GM19467 (cell line): Measurements from ENCODE around the gene VWA8.
"Not testable (repeated sequence)": the region's sequence is repeated elsewhere in the genome, so short reads cannot be mapped to it uniquely, and the experiment has no call there.

Experiments
- ATAC-seq: cut with Tn5 transposase; IDR thresholded peaks from one replicate; pipeline ENCODE4 v1.9.1; 2021; ENCODE audit warnings: mild to moderate bottlenecking, moderate library complexity; ENCODE audit not compliant: unreplicated experiment

VWA8 gene

GRCh38 chr13:41859565-41859964, 101.3 kb downstream of the VWA8 start:
- ATAC-seq, result no peak

GRCh38 chr13:41858780-41859179, 102.1 kb downstream of the VWA8 start:
- ATAC-seq, result no peak

DNA sequence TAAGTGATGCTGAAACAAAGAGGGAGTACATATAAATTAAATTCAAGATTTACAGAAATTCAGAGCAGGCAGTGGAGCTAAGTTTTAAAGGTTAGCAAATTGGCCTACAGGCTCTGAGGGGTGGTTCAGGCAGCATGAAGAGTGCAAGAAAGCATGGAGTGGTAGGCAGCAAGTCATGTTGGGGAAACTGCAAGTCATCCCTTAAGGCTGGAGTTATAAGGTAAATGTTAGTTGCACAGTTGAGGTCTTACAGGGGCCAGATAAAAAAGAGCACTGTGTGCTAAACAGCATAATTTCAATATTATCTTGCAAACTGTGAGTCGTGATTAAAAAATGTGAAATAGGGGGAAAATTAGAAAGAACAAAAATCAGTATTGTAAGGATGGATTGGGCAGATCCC, 106.2 kb downstream of the VWA8 start:
- ATAC-seq, result no peak

GRCh38 chr13:41851351-41851750, 109.6 kb downstream of the VWA8 start:
- ATAC-seq, result no peak

- no peak for ATAC-seq
Observed at GRCh38 chr13:41848435-41849255, 112.3 kb downstream of the VWA8 start.

DNA sequence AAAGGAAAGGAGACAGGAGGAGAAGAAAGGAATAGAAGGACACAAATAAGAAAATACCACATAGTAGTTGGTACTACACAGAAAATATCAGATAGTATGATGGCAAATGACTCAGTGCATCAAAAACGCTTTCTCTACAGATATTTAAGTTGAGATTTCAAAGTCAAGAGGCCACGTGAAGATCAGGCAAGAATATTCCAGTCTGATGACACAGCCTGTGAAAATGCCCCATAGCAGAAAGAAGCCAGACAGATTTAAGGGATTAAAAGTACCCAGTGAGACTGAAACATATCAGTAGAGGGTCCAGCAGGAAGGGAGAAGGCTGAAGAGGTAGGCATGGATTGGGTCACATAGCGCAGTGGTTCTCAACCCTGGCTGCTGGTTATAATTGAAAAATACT, 113.7 kb downstream of the VWA8 start:
- no peak for ATAC-seq

- ATAC-seq, result no peak
Observed at GRCh38 chr13:41842036-41842620, 118.8 kb downstream of the VWA8 start.

DNA sequence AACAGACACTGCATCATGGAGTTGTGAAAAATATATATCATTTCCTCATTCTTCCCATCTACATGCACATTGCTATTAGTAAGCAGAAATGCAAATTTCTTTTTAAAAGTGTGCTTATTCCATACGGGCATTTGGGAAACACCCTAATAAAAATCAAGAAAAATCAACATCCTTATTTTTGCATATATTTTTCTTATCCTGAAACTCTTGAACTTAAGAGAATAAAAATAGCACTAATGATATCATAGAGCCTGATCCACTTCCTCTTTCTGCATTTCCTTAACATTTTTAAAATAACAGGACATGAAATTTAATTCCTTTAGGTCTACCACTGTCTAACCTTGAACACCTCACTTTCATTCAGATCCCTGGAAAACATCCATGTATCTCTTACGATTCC, 123.3 kb downstream of the VWA8 start:
- no peak for ATAC-seq

GRCh38 chr13:41835871-41836270, 125.0 kb downstream of the VWA8 start:
- ATAC-seq, result no peak

DNA sequence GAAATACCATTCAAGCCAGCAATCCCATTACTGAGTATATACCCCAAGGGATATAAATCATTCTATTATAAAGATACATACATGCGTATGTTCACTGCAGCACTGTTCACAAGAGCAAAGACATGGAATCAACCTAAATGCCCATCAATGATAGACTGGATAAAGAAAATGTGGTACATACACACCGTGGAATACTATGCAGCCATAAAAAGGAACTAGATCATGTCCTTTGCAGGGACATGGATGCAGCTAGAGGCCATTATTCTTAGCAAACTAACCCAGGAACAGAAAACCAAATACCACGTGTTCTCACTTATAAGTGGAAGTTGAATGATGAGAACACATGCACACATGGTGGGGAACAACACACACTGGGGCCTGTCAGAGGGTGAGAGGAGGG, 126.2 kb downstream of the VWA8 start:
- not testable (repeated sequence) for ATAC-seq

GRCh38 chr13:41833831-41834230, 127.1 kb downstream of the VWA8 start:
- ATAC-seq, result no peak

GRCh38 chr13:41833201-41833600, 127.7 kb downstream of the VWA8 start:
- ATAC-seq, result no peak

GRCh38 chr13:41827507-41828213, 133.2 kb downstream of the VWA8 start:
- ATAC-seq, result no peak

DNA sequence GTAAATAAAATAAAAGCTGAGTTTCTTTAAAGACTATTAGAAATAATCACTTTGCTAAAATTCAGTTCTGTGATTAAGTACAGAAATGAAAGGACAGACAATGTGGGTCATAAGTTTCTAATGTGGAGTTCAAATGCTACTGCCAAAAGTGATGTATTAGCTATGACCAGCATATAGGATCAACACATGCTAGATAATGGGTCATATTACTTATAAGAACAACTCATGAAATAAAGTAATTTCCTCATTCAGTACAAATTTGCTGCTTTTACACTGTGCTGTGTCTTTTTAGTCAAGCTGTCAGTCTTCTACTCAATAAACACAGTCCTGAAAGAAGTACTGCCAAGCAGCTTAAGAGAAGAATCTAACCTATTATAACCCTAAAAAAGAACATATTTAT, 135.2 kb downstream of the VWA8 start:
- ATAC-seq, result no peak

GRCh38 chr13:41823476-41823875, 137.4 kb downstream of the VWA8 start:
- no peak for ATAC-seq

DNA sequence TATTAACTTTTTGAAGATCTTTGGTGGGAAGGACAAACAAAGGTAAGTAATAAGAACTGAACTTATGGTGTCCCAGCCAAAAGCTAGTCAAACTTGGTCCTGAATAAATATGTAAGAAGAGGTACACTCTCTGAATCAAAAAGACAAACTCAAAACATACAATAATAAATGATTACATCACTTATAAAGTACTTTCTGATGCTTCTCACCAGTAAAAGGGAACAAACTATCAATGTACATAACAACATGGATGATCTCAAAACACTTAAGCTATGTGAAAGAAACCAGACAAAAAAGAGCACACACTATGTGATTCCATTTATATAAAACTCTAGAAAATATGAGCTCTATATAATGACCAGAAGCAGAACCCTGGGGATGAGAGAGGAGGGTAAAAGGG, 138.3 kb downstream of the VWA8 start:
- no peak for ATAC-seq

GRCh38 chr13:41821238-41821594, 139.7 kb downstream of the VWA8 start:
- ATAC-seq, result no peak

DNA sequence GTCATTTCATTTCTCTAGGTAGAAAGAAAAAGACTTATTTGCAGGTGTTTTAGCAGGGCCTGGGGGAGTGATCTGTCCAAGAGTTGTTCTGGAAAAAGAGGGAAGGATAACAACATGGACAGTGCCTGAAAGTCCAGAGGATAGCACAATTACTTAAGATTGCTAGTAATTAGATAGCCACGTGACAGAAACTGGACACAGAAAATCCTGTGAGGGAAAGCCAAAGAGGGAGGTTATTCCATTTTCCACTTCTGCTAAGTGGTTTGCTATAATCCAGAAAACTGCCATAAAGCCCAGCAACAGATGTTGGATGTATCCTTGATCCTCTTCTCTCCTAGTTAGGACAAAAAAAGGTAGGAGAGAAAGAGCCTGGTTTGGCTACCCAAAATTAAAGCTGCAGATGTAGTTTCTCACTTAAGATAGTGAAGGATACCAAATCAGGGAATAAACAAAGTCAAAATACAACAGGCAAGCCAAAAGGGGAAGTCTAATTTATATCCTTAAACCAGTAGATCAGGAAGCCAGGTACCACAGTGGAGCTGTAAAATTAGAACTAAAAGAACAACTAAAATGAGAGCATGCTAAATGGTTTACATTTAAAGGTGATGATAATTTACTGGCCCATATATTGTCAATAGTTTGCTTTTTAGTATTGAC, 140.2 kb downstream of the VWA8 start:
- no peak for ATAC-seq

DNA sequence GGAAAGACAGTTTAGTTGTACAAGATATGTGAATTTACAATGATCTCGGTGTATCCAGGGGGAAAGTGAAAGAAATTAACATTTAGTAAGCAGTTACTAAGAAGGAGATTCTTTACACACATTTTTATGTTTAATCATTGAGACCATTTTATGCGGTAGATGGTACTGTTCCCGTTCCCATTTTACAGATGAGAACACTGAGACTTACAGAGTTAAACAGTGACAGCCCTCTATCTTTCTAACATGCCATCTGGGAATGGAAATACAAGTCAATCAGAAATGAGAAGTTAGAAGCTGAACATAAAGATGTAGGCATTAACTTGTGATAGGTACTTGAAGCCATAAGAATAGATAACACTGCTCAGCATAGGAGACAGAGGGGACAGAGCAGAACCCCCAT, 144.9 kb downstream of the VWA8 start:
- no peak for ATAC-seq

DNA sequence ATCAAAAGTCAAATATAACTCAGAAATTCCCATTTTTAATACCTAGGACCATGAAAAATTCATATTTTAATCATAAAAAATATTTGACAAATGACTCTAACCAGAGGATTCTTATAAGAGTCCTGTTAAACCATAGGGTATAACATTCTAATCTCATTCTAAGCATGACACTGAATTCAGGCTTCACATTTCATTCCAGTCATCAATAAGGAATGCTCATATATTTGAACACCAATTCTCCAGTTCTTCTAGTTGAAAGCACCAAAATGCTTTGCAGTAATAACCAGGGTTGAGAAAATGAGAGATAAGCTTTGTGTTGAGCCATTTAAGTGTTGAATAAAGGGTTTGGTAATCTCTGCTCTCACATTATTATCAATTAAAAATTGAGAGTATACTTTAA, 147.5 kb downstream of the VWA8 start:
- no peak for ATAC-seq

GRCh38 chr13:41812851-41813250, 148.1 kb downstream of the VWA8 start:
- ATAC-seq, result peak; percentile 60

GRCh38 chr13:41812237-41812636, 148.7 kb downstream of the VWA8 start:
- ATAC-seq, result no peak
